ENCODE data around the gene COL8A1.

DNA sequence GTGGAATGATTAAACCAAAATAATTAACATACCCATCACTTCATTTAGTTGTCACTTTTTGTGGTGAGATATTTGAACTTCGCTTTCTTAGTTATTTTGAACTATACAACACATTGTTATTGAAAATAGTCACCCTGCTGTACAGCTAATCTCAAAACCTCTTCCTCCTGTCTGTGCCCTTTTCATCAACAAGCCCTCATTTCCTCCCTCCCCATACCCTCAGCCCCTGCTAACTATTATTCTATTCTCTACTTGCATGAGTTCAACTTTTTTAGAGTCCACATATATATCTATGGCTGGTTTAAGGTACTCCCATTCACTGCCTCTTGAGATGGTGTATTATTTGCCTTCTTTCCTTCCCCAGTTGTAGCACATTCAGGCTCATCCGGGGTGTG, 32.2 kb downstream of the COL8A1 start:
- TF ChIP-seq POLR2AphosphoS2 (IDR thresholded peaks at IDR 0.05; ENCODE audit: low read depth, low read length): no peak
- TF ChIP-seq, protein P1, sequence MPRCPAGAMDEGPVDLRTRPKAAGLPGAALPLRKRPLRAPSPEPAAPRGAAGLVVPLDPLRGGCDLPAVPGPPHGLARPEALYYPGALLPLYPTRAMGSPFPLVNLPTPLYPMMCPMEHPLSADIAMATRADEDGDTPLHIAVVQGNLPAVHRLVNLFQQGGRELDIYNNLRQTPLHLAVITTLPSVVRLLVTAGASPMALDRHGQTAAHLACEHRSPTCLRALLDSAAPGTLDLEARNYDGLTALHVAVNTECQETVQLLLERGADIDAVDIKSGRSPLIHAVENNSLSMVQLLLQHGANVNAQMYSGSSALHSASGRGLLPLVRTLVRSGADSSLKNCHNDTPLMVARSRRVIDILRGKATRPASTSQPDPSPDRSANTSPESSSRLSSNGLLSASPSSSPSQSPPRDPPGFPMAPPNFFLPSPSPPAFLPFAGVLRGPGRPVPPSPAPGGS (IDR thresholded peaks at IDR 0.05; ENCODE audit: borderline replicate concordance, insufficient read depth, low read depth, low read length, poor library complexity, severe bottlenecking): no peak
- TF ChIP-seq MXI1 (IDR thresholded peaks at IDR 0.05; ENCODE audit: low read depth, low read length): no peak
- TF ChIP-seq TAF1 (IDR thresholded peaks at IDR 0.05; ENCODE audit: borderline replicate concordance, low read depth, low read length): no peak
- TF ChIP-seq, protein P2, sequence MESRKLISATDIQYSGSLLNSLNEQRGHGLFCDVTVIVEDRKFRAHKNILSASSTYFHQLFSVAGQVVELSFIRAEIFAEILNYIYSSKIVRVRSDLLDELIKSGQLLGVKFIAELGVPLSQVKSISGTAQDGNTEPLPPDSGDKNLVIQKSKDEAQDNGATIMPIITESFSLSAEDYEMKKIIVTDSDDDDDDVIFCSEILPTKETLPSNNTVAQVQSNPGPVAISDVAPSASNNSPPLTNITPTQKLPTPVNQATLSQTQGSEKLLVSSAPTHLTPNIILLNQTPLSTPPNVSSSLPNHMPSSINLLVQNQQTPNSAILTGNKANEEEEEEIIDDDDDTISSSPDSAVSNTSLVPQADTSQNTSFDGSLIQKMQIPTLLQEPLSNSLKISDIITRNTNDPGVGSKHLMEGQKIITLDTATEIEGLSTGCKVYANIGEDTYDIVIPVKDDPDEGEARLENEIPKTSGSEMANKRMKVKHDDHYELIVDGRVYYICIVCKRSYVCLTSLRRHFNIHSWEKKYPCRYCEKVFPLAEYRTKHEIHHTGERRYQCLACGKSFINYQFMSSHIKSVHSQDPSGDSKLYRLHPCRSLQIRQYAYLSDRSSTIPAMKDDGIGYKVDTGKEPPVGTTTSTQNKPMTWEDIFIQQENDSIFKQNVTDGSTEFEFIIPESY (IDR thresholded peaks at IDR 0.05): no peak
- no peak for TF ChIP-seq JUND (IDR thresholded peaks at IDR 0.05; ENCODE audit: low read depth, low read length)
- no peak for TF ChIP-seq SPI1 (IDR thresholded peaks at IDR 0.05; ENCODE audit: borderline replicate concordance, insufficient read depth, low read depth, low read length)
- TF ChIP-seq BRCA1 (IDR thresholded peaks at IDR 0.05; ENCODE audit: low read depth, low read length): no peak
- no peak for TF ChIP-seq ZNF384 (IDR thresholded peaks at IDR 0.05; ENCODE audit: borderline replicate concordance, low read depth, low read length)
- TF ChIP-seq, protein P3, sequence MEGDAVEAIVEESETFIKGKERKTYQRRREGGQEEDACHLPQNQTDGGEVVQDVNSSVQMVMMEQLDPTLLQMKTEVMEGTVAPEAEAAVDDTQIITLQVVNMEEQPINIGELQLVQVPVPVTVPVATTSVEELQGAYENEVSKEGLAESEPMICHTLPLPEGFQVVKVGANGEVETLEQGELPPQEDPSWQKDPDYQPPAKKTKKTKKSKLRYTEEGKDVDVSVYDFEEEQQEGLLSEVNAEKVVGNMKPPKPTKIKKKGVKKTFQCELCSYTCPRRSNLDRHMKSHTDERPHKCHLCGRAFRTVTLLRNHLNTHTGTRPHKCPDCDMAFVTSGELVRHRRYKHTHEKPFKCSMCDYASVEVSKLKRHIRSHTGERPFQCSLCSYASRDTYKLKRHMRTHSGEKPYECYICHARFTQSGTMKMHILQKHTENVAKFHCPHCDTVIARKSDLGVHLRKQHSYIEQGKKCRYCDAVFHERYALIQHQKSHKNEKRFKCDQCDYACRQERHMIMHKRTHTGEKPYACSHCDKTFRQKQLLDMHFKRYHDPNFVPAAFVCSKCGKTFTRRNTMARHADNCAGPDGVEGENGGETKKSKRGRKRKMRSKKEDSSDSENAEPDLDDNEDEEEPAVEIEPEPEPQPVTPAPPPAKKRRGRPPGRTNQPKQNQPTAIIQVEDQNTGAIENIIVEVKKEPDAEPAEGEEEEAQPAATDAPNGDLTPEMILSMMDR (IDR thresholded peaks at IDR 0.05 in 2 of 3, conservative IDR thresholded peaks at IDR 0.05 in 1 of 3; ENCODE audit: control insufficient read depth in 2 of 3, extremely low read depth in 1 of 3, insufficient read depth in 1 of 3, low read depth in 3 of 3, low read length in 3 of 3): no peak
- no peak for TF ChIP-seq RCOR1 (conservative IDR thresholded peaks at IDR 0.05; ENCODE audit: low read depth, low read length)
- TF ChIP-seq POLR2AphosphoS5 (IDR thresholded peaks at IDR 0.05; ENCODE audit: low read length): no peak

Measured in GM12878 (cell line).